HepG2 (cell line): ENCODE data around the gene TBC1D25. TPM values are rescaled to one million over a fixed set of nuclear protein-coding genes. Genes with fewer than 3 reads are reported as not detected.

Source experiments
- ATAC-seq: fragments of 200-7000 bp; cut with Tn5 transposase; 3 replicates; pipeline ENCODE4 v1.9.1; 2020; ENCODE audit warnings: mild to moderate bottlenecking, moderate library complexity
- BruUV-seq: library from RNA; stranded (reverse); fragments of 400-500 nt; replicated peaks from 2 replicates; lab custom pipeline; 2021; lab: Mats Ljungman, UMichigan
- CTCF ChIA-PET: fragments of 300-600 bp; formaldehyde crosslinking; extraction: SDS; loops from one replicate; lab custom pipeline; 2021; ENCODE audit warnings: low total read pairs, inconsistent platforms, low intra/inter-chr PET ratio; lab: Yijun Ruan, JAX
- POLR2A ChIA-PET: fragments of 350-600 bp; sonication (Branson Sonifier 250); formaldehyde crosslinking; loops from one replicate; lab custom pipeline; 2020; ENCODE audit warnings: antibody characterized with exemption, inconsistent platforms; lab: Yijun Ruan, JAX
- DNase-seq: peaks from one replicate; pipeline ENCODE4 v3.0.0-alpha.2; 2015; ENCODE audit warnings: low spot score
- FAIRE-seq: peaks from 3 replicates; lab custom pipeline; 2011; peaks lifted over from hg19 to GRCh38; lab: Jason Lieb, UNC
- H2AFZ ChIP-seq: one replicate; pipeline ENCODE4 v1.6.1; 2011; ENCODE audit warnings: low read length, inconsistent platforms
- H3K27ac ChIP-seq: fragments of 300-600 bp; 3 replicates; pipeline ENCODE4 v1.8.0; 2011; ENCODE audit warnings: mixed run types, mild to moderate bottlenecking, mixed read lengths, low read length, inconsistent platforms; ENCODE audit not compliant: insufficient read depth; ENCODE audit errors: extremely low read length
- H3K27me3 ChIP-seq, 2 experiments: fragments of 200-600 bp in 1 of 2; 2 replicates in 1 of 2; 3 replicates in 1 of 2; pipeline versions ENCODE4 v1.6.0 to v1.8.0; 2011; ENCODE audit warnings: low read length in 2 of 2, mild to moderate bottlenecking in 2 of 2, moderate library complexity in 2 of 2, inconsistent platforms in 1 of 2; ENCODE audit not compliant: insufficient read depth in 2 of 2, control insufficient read depth in 1 of 2
- H3K36me3 ChIP-seq, 2 experiments: fragments of 200-600 bp in 1 of 2; replicated peaks in 1 of 2; 2 replicates in 1 of 2; 3 replicates in 1 of 2; pipeline versions ENCODE4 v1.5.1 to v1.8.0; 2011; ENCODE audit warnings: low read length in 2 of 2, inconsistent platforms in 1 of 2; ENCODE audit not compliant: insufficient read depth in 2 of 2, control insufficient read depth in 1 of 2
- H3K4me1 ChIP-seq: 2 replicates; pipeline ENCODE4 v1.5.1; 2012; ENCODE audit warnings: low read length, inconsistent platforms; ENCODE audit not compliant: insufficient read depth
- H3K4me2 ChIP-seq: 2 replicates; pipeline ENCODE4 v1.6.0; 2011; ENCODE audit warnings: low read depth, low read length, inconsistent platforms
- H3K4me3 ChIP-seq, 3 experiments: fragments of 200-600 bp in 1 of 3; sonication (generic), shearing (Covaris generic) in 1 of 3; replicated peaks in 1 of 3; 2 replicates each; pipeline ENCODE4 v1.5.1; 2011 to 2016; ENCODE audit warnings: low read length in 3 of 3, inconsistent platforms in 2 of 3, low read depth in 2 of 3, mild to moderate bottlenecking in 2 of 3, control low read depth in 1 of 3, mixed read lengths in 1 of 3; ENCODE audit not compliant: insufficient read depth in 1 of 3
- H3K79me2 ChIP-seq: one replicate; pipeline ENCODE4 v1.6.1; 2011; ENCODE audit warnings: low read length, inconsistent platforms; ENCODE audit not compliant: insufficient read depth
- H3K9ac ChIP-seq: 2 replicates; pipeline ENCODE4 v1.6.0; 2011; ENCODE audit warnings: mild to moderate bottlenecking, low read depth, low read length, inconsistent platforms; ENCODE audit not compliant: insufficient read depth
- H3K9me3 ChIP-seq: 2 replicates; pipeline ENCODE4 v1.5.1; 2012; ENCODE audit warnings: mild to moderate bottlenecking, low read length
- H4K20me1 ChIP-seq: 2 replicates; pipeline ENCODE4 v1.6.0; 2011; ENCODE audit warnings: inconsistent platforms, mild to moderate bottlenecking, low read length, moderate library complexity; ENCODE audit not compliant: insufficient read depth
- ADNP ChIP-seq: sonication (generic); formaldehyde crosslinking; IDR thresholded peaks from 2 replicates; pipeline ENCODE4 v1.4.0; 2020; ENCODE audit warnings: missing genetic modification reagents
- KAT8 ChIP-seq: IDR thresholded peaks from 2 replicates; pipeline ENCODE4 v1.6.1; 2016; ENCODE audit warnings: missing genetic modification reagents, missing compliant biosample characterization
- KDM1A ChIP-seq: IDR thresholded peaks from 2 replicates; pipeline ENCODE4 v1.6.1; 2016; ENCODE audit warnings: missing compliant biosample characterization
- THYN1 ChIP-seq: sonication (generic); formaldehyde crosslinking; IDR thresholded peaks from 2 replicates; pipeline ENCODE4 v1.8.1; 2023; ENCODE audit warnings: low read depth, mild to moderate bottlenecking, moderate library complexity, missing genetic modification reagents, borderline replicate concordance
- ZBTB8A ChIP-seq: sonication (generic); formaldehyde crosslinking; IDR thresholded peaks from 2 replicates; pipeline ENCODE4 v1.4.0; 2020; ENCODE audit warnings: mild to moderate bottlenecking, low read depth, missing genetic modification reagents, borderline replicate concordance
- ZNF616 ChIP-seq: sonication (generic); formaldehyde crosslinking; IDR thresholded peaks from 2 replicates; pipeline ENCODE4 v1.5.0; 2020; ENCODE audit warnings: low read depth, mild to moderate bottlenecking, missing genetic modification reagents
- WGBS: methylation state at CpG from one replicate; pipeline ENCODE4 v1.1.6; 2017; ENCODE audit warnings: low lambda C conversion rate; 5-methylcytosine and 5-hydroxymethylcytosine counted together
- in situ Hi-C: cut with HindIII; loops from 2 replicates; pipeline ENCODE4 v1.10.0; 2017; ENCODE audit warnings: low pct_unique_long_range_greater_than_20kb; ENCODE audit not compliant: extremely low pct_ligation_motif_present
- intact Hi-C: fragments of 100-400 bp; cut with micrococcal nuclease; formaldehyde crosslinking; loops from one replicate; pipeline ENCODE4 v1.10.0; 2022; ENCODE audit not compliant: unreplicated experiment
- polyA plus RNA-seq, 8 experiments: library from polyadenylated mRNA; depleted of rRNA in 3 of 8; stranded (reverse) in 7 of 8; unstranded in 1 of 8; fragments of >200 nt; fragmentation: Illumina TruSeq in 4 of 8; extraction: Trizol in 4 of 8; gene quantifications; 2 replicates each; pipeline versions ENCODE4 v1.2.1 to v1.2.3, GENCODE V29; 2011 to 2016; ENCODE audit warnings: low read depth in 4 of 8, missing spikeins in 1 of 8, mixed read lengths in 1 of 8; ENCODE audit not compliant: insufficient read depth in 1 of 8
- total RNA-seq, 5 experiments: library from RNA; depleted of rRNA; stranded (reverse); fragments of >200 nt; fragmentation: Illumina TruSeq; extraction: Trizol; gene quantifications; 2 replicates each; pipeline ENCODE4 v1.2.3, GENCODE V29; 2016; ENCODE audit warnings: low read depth in 1 of 5
- TF ChIP-seq, protein P1 (sequence below): sonication (generic); formaldehyde crosslinking; IDR thresholded peaks from 2 replicates; pipeline ENCODE4 v1.8.1; 2023; ENCODE audit warnings: mild to moderate bottlenecking, missing genetic modification reagents
- TF ChIP-seq, protein P2 (sequence below): IDR thresholded peaks from 2 replicates; pipeline ENCODE4 v1.6.1; 2016; ENCODE audit warnings: missing genetic modification reagents, missing compliant biosample characterization
- TF ChIP-seq, protein P3 (sequence below): sonication (generic); formaldehyde crosslinking; IDR thresholded peaks from 2 replicates; pipeline ENCODE4 v1.4.0; 2020; ENCODE audit warnings: mild to moderate bottlenecking, missing genetic modification reagents

The TBC1D25 gene
- total and polyA plus RNA-seq, 2 of the 13 experiments (the other 11 are each of a cell fraction or from before 2014, with no cell fraction given), result 3.5 to 4.7 TPM

DNA sequence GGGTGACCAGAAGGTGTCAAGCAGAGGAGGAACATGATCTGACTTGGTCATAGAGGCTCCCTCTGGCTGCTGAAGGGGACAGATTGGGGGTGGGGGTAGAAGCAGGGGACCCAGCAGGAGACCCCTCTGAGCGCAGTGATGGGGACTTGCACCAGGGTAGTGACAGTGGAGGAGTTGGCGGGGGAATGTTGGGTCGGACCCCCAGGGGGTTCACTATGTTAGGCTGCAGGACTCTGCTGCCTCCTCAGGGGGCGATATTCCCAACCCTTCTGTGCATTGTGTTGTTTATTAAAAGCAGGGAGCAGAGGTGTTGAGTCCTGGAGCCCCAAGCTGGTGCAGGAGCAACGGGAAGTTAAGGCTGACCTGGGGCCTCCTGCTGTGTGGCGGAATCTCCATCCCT, 66.6 kb downstream of the TBC1D25 start:
- H3K4me1 ChIP-seq, result peaks cover 7% of the 10 kb centered on the region; the same call in 1 of the 2 replicates
- H3K9ac ChIP-seq, result no peak overlapping the region
- in situ Hi-C loops (no loop called here), intact Hi-C loops (no loop called here)
- no peaks in the 10 kb centered on the region for H3K9me3 ChIP-seq
- H2AFZ ChIP-seq, result no peak overlapping the region
- H3K27ac ChIP-seq, result no peak overlapping the region
- ATAC-seq (no peak; the same call in 2 of the 3 replicates), DNase-seq (no peak), FAIRE-seq (no peak)
- ChIA-PET CTCF (no interaction called here), POLR2A (no interaction called here)
- no peaks in the 10 kb centered on the region for H3K79me2 ChIP-seq
- H4K20me1 ChIP-seq, result no peaks in the 10 kb centered on the region
- TF ChIP-seq, protein P1, sequence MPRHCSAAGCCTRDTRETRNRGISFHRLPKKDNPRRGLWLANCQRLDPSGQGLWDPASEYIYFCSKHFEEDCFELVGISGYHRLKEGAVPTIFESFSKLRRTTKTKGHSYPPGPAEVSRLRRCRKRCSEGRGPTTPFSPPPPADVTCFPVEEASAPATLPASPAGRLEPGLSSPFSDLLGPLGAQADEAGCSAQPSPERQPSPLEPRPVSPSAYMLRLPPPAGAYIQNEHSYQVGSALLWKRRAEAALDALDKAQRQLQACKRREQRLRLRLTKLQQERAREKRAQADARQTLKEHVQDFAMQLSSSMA (CRISPR knock-in tag), result no peak
- TF ChIP-seq, protein P2, sequence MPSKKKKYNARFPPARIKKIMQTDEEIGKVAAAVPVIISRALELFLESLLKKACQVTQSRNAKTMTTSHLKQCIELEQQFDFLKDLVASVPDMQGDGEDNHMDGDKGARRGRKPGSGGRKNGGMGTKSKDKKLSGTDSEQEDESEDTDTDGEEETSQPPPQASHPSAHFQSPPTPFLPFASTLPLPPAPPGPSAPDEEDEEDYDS (CRISPR knock-in tag), result no peak
- TF ChIP-seq, protein P3, sequence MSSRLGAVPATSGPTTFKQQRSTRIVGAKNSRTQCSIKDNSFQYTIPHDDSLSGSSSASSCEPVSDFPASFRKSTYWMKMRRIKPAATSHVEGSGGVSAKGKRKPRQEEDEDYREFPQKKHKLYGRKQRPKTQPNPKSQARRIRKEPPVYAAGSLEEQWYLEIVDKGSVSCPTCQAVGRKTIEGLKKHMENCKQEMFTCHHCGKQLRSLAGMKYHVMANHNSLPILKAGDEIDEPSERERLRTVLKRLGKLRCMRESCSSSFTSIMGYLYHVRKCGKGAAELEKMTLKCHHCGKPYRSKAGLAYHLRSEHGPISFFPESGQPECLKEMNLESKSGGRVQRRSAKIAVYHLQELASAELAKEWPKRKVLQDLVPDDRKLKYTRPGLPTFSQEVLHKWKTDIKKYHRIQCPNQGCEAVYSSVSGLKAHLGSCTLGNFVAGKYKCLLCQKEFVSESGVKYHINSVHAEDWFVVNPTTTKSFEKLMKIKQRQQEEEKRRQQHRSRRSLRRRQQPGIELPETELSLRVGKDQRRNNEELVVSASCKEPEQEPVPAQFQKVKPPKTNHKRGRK (CRISPR knock-in tag), result no peak
- TF ChIP-seq ZBTB8A, result no peak
- no peak for TF ChIP-seq ADNP (CRISPR knock-in tag)
- no peak for TF ChIP-seq ZNF616 (CRISPR knock-in tag)
- TF ChIP-seq THYN1 (CRISPR knock-in tag), result no peak
- no peak for TF ChIP-seq KAT8 (CRISPR knock-in tag)
- TF ChIP-seq KDM1A (CRISPR knock-in tag), result no peak
- no peak overlapping the region for H3K4me2 ChIP-seq
- BruUV-seq, result no TSS peak
- H3K27me3 ChIP-seq, result no peaks in the 10 kb centered on the region
- no peaks in the 10 kb centered on the region; a peak in 1 of 5 replicates for H3K36me3 ChIP-seq
- WGBS, result 100% methylated on average over 3 of the region's 6 CpGs
- H3K4me3 ChIP-seq, result no peak overlapping the region
